Endothelial cell of umbilical vein (primary cell): ENCODE measurements around the gene FOXO1. TPM values are rescaled to one million over a fixed set of nuclear protein-coding genes. Genes with fewer than 3 reads are reported as not detected.

Experiments used
- BruUV-seq: library from RNA; stranded (reverse); fragments of 400-500 nt; replicated peaks from 2 replicates; lab custom pipeline; 2021; lab: Mats Ljungman, UMichigan
- CTCF ChIA-PET: fragments of 300-600, 350-600 bp; sonication (Branson Sonifier 250); formaldehyde crosslinking; loops from one replicate; lab custom pipeline; 2021; ENCODE audit warnings: antibody characterized with exemption, inconsistent platforms; lab: Charles Lee
- POLR2A ChIA-PET: fragments of 300-600, 350-600 bp; sonication (Branson Sonifier 250); formaldehyde crosslinking; loops from one replicate; lab custom pipeline; 2021; ENCODE audit warnings: antibody characterized with exemption, inconsistent platforms; lab: Charles Lee
- DNase-seq: peaks from one replicate; pipeline ENCODE4 v3.0.0-alpha.2; 2011; ENCODE audit warnings: low read depth, low spot score
- FAIRE-seq: peaks from 2 replicates; lab custom pipeline; 2011; peaks lifted over from hg19 to GRCh38; lab: Jason Lieb, UNC
- H2AFZ ChIP-seq: 2 replicates; pipeline ENCODE4 v1.6.0; 2012; ENCODE audit warnings: low read depth, low read length, control low read depth, inconsistent platforms
- H3K27ac ChIP-seq: 2 replicates; pipeline ENCODE4 v1.5.1; 2011; ENCODE audit warnings: low read depth, mild to moderate bottlenecking, control low read depth, low read length, moderate library complexity; ENCODE audit not compliant: insufficient read depth
- H3K27me3 ChIP-seq, 2 experiments: 2 replicates each; pipeline versions ENCODE4 v1.6.0 to v1.6.1; 2011; ENCODE audit warnings: low read length in 2 of 2, mixed read lengths in 1 of 2; ENCODE audit not compliant: control insufficient read depth in 2 of 2, insufficient read depth in 2 of 2
- H3K36me3 ChIP-seq, 2 experiments: 2 replicates in 1 of 2; 3 replicates in 1 of 2; pipeline ENCODE4 v1.5.1; 2011; ENCODE audit warnings: low read length in 2 of 2, mild to moderate bottlenecking in 1 of 2, moderate library complexity in 1 of 2; ENCODE audit not compliant: control insufficient read depth in 2 of 2, insufficient read depth in 2 of 2; ENCODE audit errors: extremely low read depth in 1 of 2
- H3K4me1 ChIP-seq: 3 replicates; pipeline ENCODE4 v1.5.1; 2011; ENCODE audit warnings: mild to moderate bottlenecking, low read length; ENCODE audit not compliant: control insufficient read depth, insufficient read depth; ENCODE audit errors: extremely low read depth
- H3K4me2 ChIP-seq: 2 replicates; pipeline ENCODE4 v1.6.1; 2011; ENCODE audit warnings: low read length, control low read depth, mixed read lengths; ENCODE audit not compliant: insufficient read depth
- H3K4me3 ChIP-seq, 3 experiments: fragments of 200-600 bp in 1 of 3; sonication (generic), shearing (Covaris generic) in 1 of 3; replicated peaks in 1 of 3; 2 replicates each; pipeline ENCODE4 v1.5.1; 2011 to 2016; ENCODE audit warnings: control low read depth in 3 of 3, low read length in 3 of 3, mild to moderate bottlenecking in 2 of 3, inconsistent platforms in 1 of 3, low read depth in 1 of 3, moderate library complexity in 1 of 3; ENCODE audit not compliant: insufficient read depth in 1 of 3
- H3K79me2 ChIP-seq: 2 replicates; pipeline ENCODE4 v1.6.0; 2012; ENCODE audit warnings: low read length, inconsistent platforms; ENCODE audit not compliant: control insufficient read depth, insufficient read depth
- H3K9ac ChIP-seq: replicated peaks from 2 replicates; pipeline ENCODE3; 2011; ENCODE audit warnings: low read length, control low read depth; ENCODE audit not compliant: insufficient read depth; ENCODE audit errors: extremely low read depth
- H3K9me1 ChIP-seq: replicated peaks from 3 replicates; pipeline ENCODE4 v1.6.0; 2011; ENCODE audit warnings: mild to moderate bottlenecking, low read length; ENCODE audit not compliant: control insufficient read depth, insufficient read depth; ENCODE audit errors: extremely low read depth
- H3K9me3 ChIP-seq: replicated peaks from 2 replicates; pipeline ENCODE4 v1.5.1; 2012; ENCODE audit warnings: low read length, inconsistent platforms; ENCODE audit not compliant: control insufficient read depth, insufficient read depth
- H4K20me1 ChIP-seq: replicated peaks from 2 replicates; pipeline ENCODE3; 2011; ENCODE audit warnings: mild to moderate bottlenecking, low read length; ENCODE audit not compliant: control insufficient read depth, insufficient read depth; ENCODE audit errors: extremely low read depth
- CTCF ChIP-seq, 2 donors: IDR thresholded peaks; 1 replicate in 1 of 2; 2 replicates in 1 of 2; pipeline ENCODE4 v1.5.1; 2011; ENCODE audit warnings: low read length in 2 of 2, mild to moderate bottlenecking in 2 of 2, moderate library complexity in 2 of 2, control low read depth in 1 of 2, inconsistent platforms in 1 of 2, low read depth in 1 of 2; ENCODE audit not compliant: insufficient read depth in 1 of 2; ENCODE audit errors: extremely low read depth in 1 of 2
- EZH2 ChIP-seq: IDR thresholded peaks from 2 replicates; pipeline ENCODE4 v1.6.1; 2012; ENCODE audit warnings: borderline replicate concordance, low read depth, mild to moderate bottlenecking, moderate library complexity, low read length, inconsistent platforms; ENCODE audit not compliant: severe bottlenecking
- FOS ChIP-seq: IDR thresholded peaks from 2 replicates; pipeline ENCODE4 v1.6.1; 2011; ENCODE audit warnings: mild to moderate bottlenecking, low read length, moderate library complexity, borderline replicate concordance; ENCODE audit not compliant: insufficient read depth
- GATA2 ChIP-seq: IDR thresholded peaks from 2 replicates; pipeline ENCODE4 v1.7.0; 2011; ENCODE audit warnings: low read depth, mild to moderate bottlenecking, moderate library complexity, mixed read lengths, low read length; ENCODE audit not compliant: insufficient read length, insufficient read depth
- JUN ChIP-seq: IDR thresholded peaks from 2 replicates; pipeline ENCODE4 v1.6.1; 2011; ENCODE audit warnings: borderline replicate concordance, low read depth; ENCODE audit not compliant: insufficient read length, insufficient read depth
- MYC ChIP-seq: IDR thresholded peaks from one replicate; pipeline ENCODE4 v1.6.1; 2011; ENCODE audit warnings: mild to moderate bottlenecking, low read depth, low read length
- POLR2A ChIP-seq: IDR thresholded peaks from 2 replicates; pipeline ENCODE4 v1.6.1; 2012; ENCODE audit warnings: low read depth, mild to moderate bottlenecking, control low read depth, low read length
- POLR2AphosphoS5 ChIP-seq: IDR thresholded peaks from 2 replicates; pipeline ENCODE4 v1.6.1; 2012; ENCODE audit warnings: low read depth, mild to moderate bottlenecking, control low read depth, low read length, moderate library complexity; ENCODE audit not compliant: insufficient read depth
- dilution Hi-C: fragments of 300-500 bp; cut with MboI; formaldehyde crosslinking; loops from one replicate; pipeline ENCODE4 v1.15.0; 2019; ENCODE audit warnings: low sequenced_read_pairs; ENCODE audit not compliant: extremely low pct_ligation_motif_present
- intact Hi-C: fragments of 100-400 bp; cut with micrococcal nuclease; formaldehyde crosslinking; loops from one replicate; pipeline ENCODE4 v1.10.0; 2022
- polyA plus RNA-seq, 4 experiments: library from polyadenylated mRNA; depleted of rRNA in 3 of 4; stranded (reverse) in 3 of 4; unstranded in 1 of 4; fragments of >200 nt; gene quantifications; 2 replicates each; pipeline versions ENCODE4 v1.2.1 to v1.2.3, GENCODE V29; 2011 to 2012; ENCODE audit warnings: missing spikeins in 1 of 4
- total RNA-seq: library from RNA; stranded (reverse); gene quantifications from 2 replicates; pipeline ENCODE4 v1.2.3, GENCODE V29; 2021
- TF ChIP-seq, protein P1 (sequence below): IDR thresholded peaks from 2 replicates; pipeline ENCODE4 v1.6.1; 2011; ENCODE audit not compliant: insufficient read depth, insufficient read length

FOXO1 gene
- total and polyA plus RNA-seq, 2 donors (not counting 3 experiments of a cell fraction or from before 2014, with no cell fraction given) = 44.7 to 48.5 TPM

GRCh38 chr13:40626977-40627376 lies 39.5 kb downstream of the FOXO1 start:
- intact Hi-C loops = no loop called here
- H3K4me2 ChIP-seq = no peak overlapping the region
- no peaks in the 10 kb centered on the region for H3K9me3 ChIP-seq
- peaks cover 6% of the 10 kb centered on the region for H4K20me1 ChIP-seq
- BruUV-seq = no TSS peak
- ChIA-PET CTCF (interaction anchor here (1.8 kb wide), 1 partner anchor 12 kb away, joined by 4 read pairs; no protein-coding TSS in a partner anchor), POLR2A (no interaction called here)
- H2AFZ ChIP-seq = no peak overlapping the region
- no peak for TF ChIP-seq FOS
- TF ChIP-seq MYC = no peak
- no peak for TF ChIP-seq GATA2
- TF ChIP-seq POLR2AphosphoS5 = no peak
- H3K9me1 ChIP-seq = no peaks in the 10 kb centered on the region
- H3K9ac ChIP-seq = no peak overlapping the region
- peaks cover 0 to 7% of the 10 kb centered on the region in 2 experiments for H3K36me3 ChIP-seq
- H3K79me2 ChIP-seq = peaks cover 93% of the 10 kb centered on the region
- H3K4me3 ChIP-seq = no peak overlapping the region
- FAIRE-seq (no peak), DNase-seq (no peak)
- no peaks in the 10 kb centered on the region for H3K27me3 ChIP-seq
- H3K27ac ChIP-seq = no peak overlapping the region
- H3K4me1 ChIP-seq = no peaks in the 10 kb centered on the region
- dilution Hi-C loops = no loop called here

GRCh38 chr13:40626561-40626960 lies 39.9 kb downstream of the FOXO1 start:
- BruUV-seq = no TSS peak
- no peak for FAIRE-seq

More at GRCh38 chr13:40626561-40626960, 39.9 kb downstream of the FOXO1 start:
- Histone ChIP-seq H3K9ac (no peak overlapping the region), H3K79me2 (peaks cover 96% of the 10 kb centered on the region), H3K36me3 (peaks cover 0 to 7% of the 10 kb centered on the region in 2 experiments), H3K27ac (no peak overlapping the region), H3K9me1 (no peaks in the 10 kb centered on the region), H3K4me2 (no peak overlapping the region), H2AFZ (no peak overlapping the region), H3K4me3 (no peak overlapping the region), H4K20me1 (peaks cover 6% of the 10 kb centered on the region), H3K9me3 (no peaks in the 10 kb centered on the region), H3K4me1 (no peaks in the 10 kb centered on the region), H3K27me3 (no peaks in the 10 kb centered on the region)
- DNase-seq = no peak
- CTCF ChIA-PET = interaction anchor here (1.8 kb wide), 1 partner anchor 12 kb away, joined by 4 read pairs; no protein-coding TSS in a partner anchor
- intact Hi-C loops = no loop called here
- TF ChIP-seq POLR2A (no peak), JUN (no peak), FOS (no peak), CTCF (IDR thresholded peaks at IDR 0.05; ENCODE audit: extremely low read depth in 1 of 2, insufficient read depth in 1 of 2, low read depth in 1 of 2, low read length in 2 of 2) (no peak), POLR2AphosphoS5 (no peak), GATA2 (no peak), EZH2 (no peak), MYC (no peak)
- TF ChIP-seq, protein P1, sequence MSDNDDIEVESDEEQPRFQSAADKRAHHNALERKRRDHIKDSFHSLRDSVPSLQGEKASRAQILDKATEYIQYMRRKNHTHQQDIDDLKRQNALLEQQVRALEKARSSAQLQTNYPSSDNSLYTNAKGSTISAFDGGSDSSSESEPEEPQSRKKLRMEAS = no peak
- dilution Hi-C loops = no loop called here
- POLR2A ChIA-PET = no interaction called here
